Sigmoid colon (tissue), 7 donors: Measurements from ENCODE around the gene AP3B1. TPM values are rescaled to one million over a fixed set of nuclear protein-coding genes. Genes with fewer than 3 reads are reported as not detected.

ENCODE experiments used
- DNase-seq: peaks from one replicate; pipeline ENCODE4 v3.0.0-alpha.2; 2019
- H3K27ac ChIP-seq, 4 donors: fragments of 200-600 bp; sonication (generic); one replicate each; pipeline ENCODE4 v1.5.1; 2016 to 2019; ENCODE audit warnings: mild to moderate bottlenecking in 1 of 4
- H3K27me3 ChIP-seq, 3 donors: fragments of 200-600 bp; sonication (generic); one replicate each; pipeline ENCODE4 v1.5.1; 2019; ENCODE audit warnings: mild to moderate bottlenecking in 1 of 3
- H3K36me3 ChIP-seq, 4 donors: fragments of 200-600 bp; sonication (generic); one replicate each; pipeline ENCODE4 v1.5.1; 2016 to 2019
- H3K4me1 ChIP-seq, 4 donors: fragments of 200-600 bp; sonication (generic); one replicate each; pipeline ENCODE4 v1.5.1; 2017 to 2019
- H3K4me3 ChIP-seq, 4 donors: fragments of 200-600 bp; sonication (generic); one replicate each; pipeline ENCODE4 v1.5.1; 2017 to 2019; ENCODE audit warnings: mild to moderate bottlenecking in 2 of 4, moderate library complexity in 1 of 4
- H3K9me3 ChIP-seq, 4 donors: fragments of 200-600 bp in 3 of 4; sonication (generic) in 3 of 4; one replicate each; pipeline versions ENCODE4 v1.5.1 to v1.6.1; 2013 to 2019
- CTCF ChIP-seq, 4 experiments: fragments of 450-650 bp in 3 of 4; fragments of 200-600 bp in 1 of 4; IDR thresholded peaks; one replicate each; pipeline ENCODE4 v1.5.1; 2016 to 2019; ENCODE audit warnings: antibody characterized with exemption in 4 of 4, mild to moderate bottlenecking in 3 of 4, moderate library complexity in 2 of 4
- EP300 ChIP-seq, 4 donors: sonication (generic); formaldehyde crosslinking; IDR thresholded peaks; one replicate each; pipeline ENCODE4 v1.6.1; 2017; ENCODE audit warnings: antibody characterized with exemption in 4 of 4
- POLR2A ChIP-seq, 2 donors: fragments of 450-650 bp; IDR thresholded peaks; one replicate each; pipeline ENCODE4 v1.6.1; 2016; ENCODE audit warnings: antibody characterized with exemption in 2 of 2, mild to moderate bottlenecking in 2 of 2, moderate library complexity in 2 of 2
- POLR2AphosphoS5 ChIP-seq, 4 donors: sonication (generic); formaldehyde crosslinking; IDR thresholded peaks; one replicate each; pipeline ENCODE4 v1.6.1; 2017; ENCODE audit warnings: antibody characterized with exemption in 4 of 4
- WGBS, 2 donors: extraction: QIAGEN DNeasy Blood & Tissue Kit; methylation state at CpG; one replicate each; pipeline ENCODE4 v1.1.7; 2013; 5-methylcytosine and 5-hydroxymethylcytosine counted together
- intact Hi-C: fragments of 100-400 bp; cut with DNase I; formaldehyde crosslinking; loops from one replicate; pipeline ENCODE4 v1.15.1; 2023
- polyA plus RNA-seq, 3 donors: library from polyadenylated mRNA; stranded (reverse); fragments of 200-250 nt; gene quantifications; one replicate each; pipeline ENCODE4 v1.2.3, GENCODE V29; 2013
- total RNA-seq, 4 donors: library from RNA; depleted of rRNA; stranded (reverse); fragments of >200 nt; gene quantifications; one replicate each; pipeline ENCODE4 v1.1.0, GENCODE V29; 2016
- donor health status: healthy with polysubstance abuse.
- donor health status: Bipolar disorder and iron deficiency.
- donor health status: healthy.

AP3B1 gene
- total and polyA plus RNA-seq, 7 donors = 26.8 to 48.2 (median 35.1) TPM

GRCh38 chr5:77972469-77973252 lies 321.8 kb downstream of the AP3B1 start:
- peak overlapping the region in 3 of 4 donors; percentile 7 to 40 (median 39) for H3K4me3 ChIP-seq
- H3K27me3 ChIP-seq = peaks cover 25 to 71% (median 40%) of the 10 kb centered on the region in 3 donors
- TF ChIP-seq POLR2AphosphoS5 (IDR thresholded peaks at IDR 0.05) (no peak), EP300 (IDR thresholded peaks at IDR 0.05) (no peak), POLR2A (IDR thresholded peaks at IDR 0.05) (no peak), CTCF (IDR thresholded peaks at IDR 0.05) (no peak)
- H3K9me3 ChIP-seq = no peaks in the 10 kb centered on the region
- 2 to 5% methylated on average over 57 of the region's 57 CpGs for WGBS, 2 donors
- peaks cover 0 to 20% (median 17%) of the 10 kb centered on the region in 4 donors for H3K4me1 ChIP-seq
- intact Hi-C loops = loop anchor here (10.0 kb wide), 1 partner anchor 328 kb away; no protein-coding TSS in a partner anchor
- no peak for DNase-seq
- H3K36me3 ChIP-seq = no peaks in the 10 kb centered on the region
- no peak overlapping the region for H3K27ac ChIP-seq

GRCh38 chr5:77971776-77972468 lies 322.6 kb downstream of the AP3B1 start:
- Histone ChIP-seq H3K36me3 (no peaks in the 10 kb centered on the region), H3K27me3 (peaks cover 25 to 71% (median 40%) of the 10 kb centered on the region in 3 donors), H3K27ac (no peak overlapping the region), H3K9me3 (no peaks in the 10 kb centered on the region), H3K4me1 (peaks cover 0 to 20% (median 17%) of the 10 kb centered on the region in 4 donors), H3K4me3 (peak overlapping the region in 3 of 4 donors; percentile 7 to 40 (median 39))
- DNase-seq = no peak
- WGBS, 2 donors = 15 to 17% methylated on average over 16 of the region's 16 CpGs
- intact Hi-C loops = loop anchor here (10.0 kb wide), 1 partner anchor 327 kb away; no protein-coding TSS in a partner anchor
- TF ChIP-seq POLR2A (IDR thresholded peaks at IDR 0.05) (no peak), CTCF (IDR thresholded peaks at IDR 0.05) (no peak), POLR2AphosphoS5 (IDR thresholded peaks at IDR 0.05) (no peak), EP300 (IDR thresholded peaks at IDR 0.05) (no peak)

GRCh38 chr5:77970891-77971290 lies 323.6 kb downstream of the AP3B1 start:
- 69 to 78% methylated on average over 5 of the region's 5 CpGs for WGBS, 2 donors
- intact Hi-C loops = loop anchor here (10.0 kb wide), 1 partner anchor 326 kb away; no protein-coding TSS in a partner anchor
- DNase-seq = no peak
- H3K27me3 ChIP-seq = peaks cover 25 to 72% (median 40%) of the 10 kb centered on the region in 3 donors
- no peak overlapping the region for H3K4me3 ChIP-seq
- no peak overlapping the region for H3K27ac ChIP-seq
- H3K9me3 ChIP-seq = no peaks in the 10 kb centered on the region
- TF ChIP-seq POLR2A (IDR thresholded peaks at IDR 0.05) (no peak), POLR2AphosphoS5 (IDR thresholded peaks at IDR 0.05) (no peak), EP300 (IDR thresholded peaks at IDR 0.05) (no peak), CTCF (IDR thresholded peaks at IDR 0.05) (no peak)
- H3K36me3 ChIP-seq = no peaks in the 10 kb centered on the region
- peaks cover 0 to 20% (median 17%) of the 10 kb centered on the region in 4 donors for H3K4me1 ChIP-seq

- DNase-seq = no peak
- no peaks in the 10 kb centered on the region for H3K36me3 ChIP-seq
- intact Hi-C loops = no loop called here
- H3K27ac ChIP-seq = no peak overlapping the region
- no peaks in the 10 kb centered on the region for H3K9me3 ChIP-seq
- no peaks in the 10 kb centered on the region for H3K4me1 ChIP-seq
- WGBS, 2 donors = 84 to 88% methylated on average over 4 of the region's 4 CpGs
- no peak for TF ChIP-seq POLR2A (IDR thresholded peaks at IDR 0.05)
- TF ChIP-seq POLR2AphosphoS5 (IDR thresholded peaks at IDR 0.05) = no peak
- TF ChIP-seq EP300 (IDR thresholded peaks at IDR 0.05) = no peak
- TF ChIP-seq CTCF (IDR thresholded peaks at IDR 0.05) = no peak
- H3K4me3 ChIP-seq = no peak overlapping the region
- peaks cover 4 to 37% (median 8%) of the 10 kb centered on the region in 3 donors for H3K27me3 ChIP-seq
These were observed 330.7 kb downstream of the AP3B1 start for GRCh38 chr5:77963795-77964194.
